Nephron progenitor cell (in vitro differentiated cells): ENCODE measurements around the gene TPM4.

Experiments used
- DNase-seq: peaks from one replicate; pipeline ENCODE4 v3.0.0; 2021
- H3K27ac Mint-ChIP-seq: 2 replicates; pipeline ENCODE4 v1.8.0; 2021; ENCODE audit warnings: mild to moderate bottlenecking, moderate library complexity, mixed read lengths
- H3K27me3 Mint-ChIP-seq: 2 replicates; pipeline ENCODE4 v1.8.0; 2021; ENCODE audit warnings: mild to moderate bottlenecking, low read depth, mixed read lengths; ENCODE audit not compliant: poor library complexity
- H3K36me3 Mint-ChIP-seq: 2 replicates; pipeline ENCODE4 v1.8.0; 2021; ENCODE audit warnings: low read depth, mixed read lengths
- H3K4me1 Mint-ChIP-seq: 2 replicates; pipeline ENCODE4 v1.8.0; 2021; ENCODE audit warnings: mixed read lengths
- H3K4me3 Mint-ChIP-seq: 2 replicates; pipeline ENCODE4 v1.8.0; 2021; ENCODE audit warnings: mild to moderate bottlenecking, moderate library complexity, mixed read lengths
- H3K9me3 Mint-ChIP-seq: 2 replicates; pipeline ENCODE4 v1.8.0; 2021; ENCODE audit warnings: mild to moderate bottlenecking, moderate library complexity, mixed read lengths
- TF ChIP-seq, protein P1 (sequence below): fragments of 200-600 bp; sonication (generic); IDR thresholded peaks from 2 replicates; pipeline ENCODE4 v1.5.0; 2021; ENCODE audit warnings: antibody characterized with exemption

The TPM4 gene

DNA sequence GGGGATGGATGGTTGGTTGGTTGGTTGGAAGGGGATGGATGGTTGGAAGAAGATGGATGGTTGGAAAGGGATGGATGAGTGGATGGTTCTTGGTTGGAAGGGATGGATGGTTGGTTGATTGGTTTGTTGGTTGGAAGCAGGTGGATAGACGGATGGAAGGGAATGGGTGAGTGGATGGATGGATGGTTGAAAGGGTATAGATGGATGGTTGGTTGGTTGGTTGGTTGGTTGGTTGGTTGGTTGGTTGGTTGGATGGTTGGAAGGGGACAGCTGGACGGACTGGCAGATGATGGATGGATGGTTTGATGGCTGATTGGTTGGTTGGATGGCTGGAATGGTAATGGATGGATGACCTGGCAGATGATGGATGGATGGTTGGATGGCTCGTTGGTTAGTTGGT lies 55.4 kb downstream of the TPM4 start:
- Mint-ChIP-seq H3K4me3 (no peak overlapping the region), H3K4me1 (no peaks in the 10 kb centered on the region), H3K27me3 (peaks cover 3% of the 10 kb centered on the region), H3K9me3 (no peaks in the 10 kb centered on the region), H3K27ac (no peak overlapping the region), H3K36me3 (peaks cover 70% of the 10 kb centered on the region)
- no peak for DNase-seq
- TF ChIP-seq, protein P1, sequence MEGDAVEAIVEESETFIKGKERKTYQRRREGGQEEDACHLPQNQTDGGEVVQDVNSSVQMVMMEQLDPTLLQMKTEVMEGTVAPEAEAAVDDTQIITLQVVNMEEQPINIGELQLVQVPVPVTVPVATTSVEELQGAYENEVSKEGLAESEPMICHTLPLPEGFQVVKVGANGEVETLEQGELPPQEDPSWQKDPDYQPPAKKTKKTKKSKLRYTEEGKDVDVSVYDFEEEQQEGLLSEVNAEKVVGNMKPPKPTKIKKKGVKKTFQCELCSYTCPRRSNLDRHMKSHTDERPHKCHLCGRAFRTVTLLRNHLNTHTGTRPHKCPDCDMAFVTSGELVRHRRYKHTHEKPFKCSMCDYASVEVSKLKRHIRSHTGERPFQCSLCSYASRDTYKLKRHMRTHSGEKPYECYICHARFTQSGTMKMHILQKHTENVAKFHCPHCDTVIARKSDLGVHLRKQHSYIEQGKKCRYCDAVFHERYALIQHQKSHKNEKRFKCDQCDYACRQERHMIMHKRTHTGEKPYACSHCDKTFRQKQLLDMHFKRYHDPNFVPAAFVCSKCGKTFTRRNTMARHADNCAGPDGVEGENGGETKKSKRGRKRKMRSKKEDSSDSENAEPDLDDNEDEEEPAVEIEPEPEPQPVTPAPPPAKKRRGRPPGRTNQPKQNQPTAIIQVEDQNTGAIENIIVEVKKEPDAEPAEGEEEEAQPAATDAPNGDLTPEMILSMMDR: no peak

DNA sequence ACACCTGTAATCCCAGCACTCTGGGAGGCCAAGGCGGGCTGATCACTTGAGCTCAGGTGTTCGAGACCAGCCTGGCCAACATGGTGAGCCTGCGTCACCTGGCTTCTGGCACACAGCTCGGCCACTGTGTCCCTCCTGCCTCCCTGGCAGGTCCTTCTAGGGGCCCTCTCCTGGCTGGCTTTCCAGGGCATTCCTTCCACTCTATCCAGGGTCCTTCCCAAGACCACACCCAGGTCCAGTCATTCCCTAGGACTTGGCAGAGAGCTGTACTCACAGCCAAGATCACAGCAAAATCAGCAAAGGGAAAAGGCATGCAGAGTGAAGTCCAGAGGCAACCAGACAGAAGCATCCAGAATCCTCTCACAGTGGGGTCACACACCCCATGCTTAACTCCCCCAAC lies 57.5 kb downstream of the TPM4 start:
- Mint-ChIP-seq H3K4me1 (no peaks in the 10 kb centered on the region), H3K9me3 (no peaks in the 10 kb centered on the region), H3K27me3 (peaks cover 3% of the 10 kb centered on the region), H3K36me3 (peaks cover 64% of the 10 kb centered on the region), H3K27ac (no peak overlapping the region), H3K4me3 (no peak overlapping the region)
- TF ChIP-seq, protein P1: no peak
- DNase-seq: no peak

DNA sequence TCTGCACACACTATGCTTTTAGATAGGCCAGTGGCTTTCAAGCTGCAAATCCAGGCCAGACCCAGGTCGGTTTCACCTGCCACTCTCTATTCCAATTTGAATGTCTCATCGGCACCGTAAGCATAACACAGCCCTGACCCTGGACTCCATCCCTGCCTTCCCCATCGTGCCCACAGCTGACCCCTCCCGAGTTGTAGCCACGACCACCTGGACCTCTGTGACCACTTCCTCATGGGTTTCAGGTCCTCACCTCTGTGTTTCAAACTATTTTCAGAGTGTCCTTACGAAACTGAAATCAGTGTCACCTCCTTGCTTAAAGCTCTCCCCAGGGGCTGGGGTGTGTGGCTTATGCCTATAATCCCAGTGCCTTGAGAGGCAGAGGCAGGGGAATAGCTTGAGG lies 58.2 kb downstream of the TPM4 start:
- peaks cover 3% of the 10 kb centered on the region for H3K27me3 Mint-ChIP-seq
- H3K27ac Mint-ChIP-seq: no peak overlapping the region
- peaks cover 57% of the 10 kb centered on the region for H3K36me3 Mint-ChIP-seq
- H3K4me3 Mint-ChIP-seq: no peak overlapping the region
- TF ChIP-seq, protein P1: no peak
- H3K4me1 Mint-ChIP-seq: no peaks in the 10 kb centered on the region
- no peaks in the 10 kb centered on the region for H3K9me3 Mint-ChIP-seq
- DNase-seq: no peak

DNA sequence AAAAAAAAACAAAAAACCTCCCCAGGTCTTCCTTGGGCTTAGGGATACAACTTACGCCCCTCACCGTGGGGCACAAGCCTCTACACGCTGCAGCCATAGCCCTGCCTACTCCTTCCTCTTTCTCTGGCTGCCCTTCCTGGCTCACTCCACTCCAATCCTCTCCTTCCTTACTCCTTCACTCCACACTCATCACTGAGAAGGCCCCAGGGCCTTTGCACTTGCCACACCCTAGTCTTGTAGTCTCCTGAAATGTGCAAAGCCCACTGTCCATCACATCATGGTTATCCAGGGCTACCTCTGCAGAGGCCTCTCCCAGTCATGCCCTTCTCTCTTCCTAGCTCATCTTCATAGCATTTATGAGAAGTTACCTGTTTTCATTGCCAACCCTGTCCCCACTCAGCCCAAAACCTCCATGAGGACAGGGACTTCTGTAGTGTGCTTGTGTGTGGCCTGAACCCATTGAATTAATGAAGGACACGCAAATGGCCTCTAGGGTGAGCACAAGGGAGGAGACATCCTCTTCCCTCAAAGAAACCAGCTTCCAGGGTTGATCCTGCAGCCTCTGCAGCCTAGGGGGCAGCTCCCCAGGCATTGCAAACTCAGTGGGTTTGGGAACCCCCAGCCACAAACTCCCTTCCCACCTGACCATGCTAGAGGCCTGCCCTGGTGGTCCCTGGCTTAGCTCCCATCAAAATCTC lies 59.3 kb downstream of the TPM4 start:
- TF ChIP-seq, protein P1: no peak
- no peaks in the 10 kb centered on the region for H3K4me1 Mint-ChIP-seq
- H3K36me3 Mint-ChIP-seq: peaks cover 47% of the 10 kb centered on the region
- peaks cover 5% of the 10 kb centered on the region for H3K27me3 Mint-ChIP-seq
- no peaks in the 10 kb centered on the region for H3K9me3 Mint-ChIP-seq
- H3K27ac Mint-ChIP-seq: no peak overlapping the region
- DNase-seq: no peak
- no peak overlapping the region for H3K4me3 Mint-ChIP-seq

DNA sequence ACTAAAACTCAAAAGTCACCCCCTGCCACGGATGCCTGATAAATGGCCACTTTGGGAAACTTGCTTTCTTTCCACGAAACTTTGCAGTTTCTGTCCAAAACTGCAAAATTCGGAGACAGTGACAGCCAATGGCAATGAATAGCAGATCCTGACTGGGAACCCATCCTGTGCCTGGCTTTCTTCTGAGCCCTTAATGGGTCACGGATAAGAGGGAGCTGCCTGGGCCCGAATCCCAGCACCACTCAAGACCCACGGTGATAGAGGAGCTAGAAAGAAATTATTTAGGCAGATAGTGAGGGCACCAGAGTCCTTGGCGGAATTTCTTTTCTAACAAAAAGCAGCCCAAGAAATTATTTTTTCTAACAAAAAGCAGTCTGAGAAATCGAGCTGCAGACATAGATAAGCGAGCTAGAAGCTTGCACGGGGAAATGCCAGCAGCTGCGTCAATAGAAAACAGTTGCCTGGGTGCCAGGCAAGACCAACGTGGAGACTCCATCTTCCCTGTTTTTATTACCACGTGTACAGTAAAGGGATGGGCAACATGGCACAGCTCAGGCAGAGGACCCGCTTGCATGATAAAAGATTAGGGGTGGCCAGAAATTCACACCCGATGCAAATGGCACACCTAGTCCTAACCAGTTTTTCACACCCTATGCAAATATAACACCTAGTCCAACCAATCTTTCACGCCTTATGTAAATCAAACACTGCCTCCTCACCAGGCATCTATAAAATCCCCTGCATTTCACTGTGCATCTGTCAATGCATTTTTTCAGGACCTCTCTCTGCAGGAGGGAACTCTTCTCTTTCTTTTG lies 60.1 kb downstream of the TPM4 start:
- Mint-ChIP-seq H3K36me3 (peaks cover 39% of the 10 kb centered on the region), H3K27me3 (peaks cover 5% of the 10 kb centered on the region), H3K4me3 (no peak overlapping the region), H3K4me1 (no peaks in the 10 kb centered on the region), H3K9me3 (no peaks in the 10 kb centered on the region), H3K27ac (no peak overlapping the region)
- TF ChIP-seq, protein P1: no peak
- no peak for DNase-seq
